NCI-H510A (cell line): Measurements from ENCODE around the gene RACK1.

ENCODE experiments used
- DNase-seq: peaks from one replicate; lab custom pipeline; 2025; lab: John Stamatoyannopoulos, UW

The RACK1 gene

DNA sequence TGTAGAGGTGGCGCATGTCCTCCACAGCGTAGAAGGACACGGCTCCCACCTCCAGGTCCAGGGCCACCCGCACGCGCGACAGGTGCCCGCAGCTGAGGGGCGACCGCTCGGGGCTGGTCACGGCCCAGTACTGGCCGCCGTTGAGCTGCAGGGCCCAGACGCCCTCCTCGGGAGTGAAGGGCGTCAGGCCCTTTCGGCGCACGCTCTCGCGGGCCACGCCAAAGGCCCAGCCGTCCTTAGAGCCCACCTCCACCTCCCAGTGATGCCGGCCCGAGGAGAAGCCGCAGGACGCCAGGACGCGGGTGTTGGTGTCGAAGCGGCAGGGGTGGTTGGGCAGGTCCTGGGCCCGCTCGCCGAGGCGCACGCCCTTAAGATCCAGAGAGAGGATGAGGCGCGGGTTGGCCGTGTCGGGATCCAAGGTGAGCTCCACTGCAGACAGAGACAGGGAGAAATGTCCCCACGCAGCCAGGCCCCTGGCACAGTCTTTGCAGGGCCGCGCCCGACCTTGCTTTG is 48.4 kb downstream of the RACK1 start:
- DNase-seq: no peak

GRCh38 chr5:181194489-181195248 is 49.0 kb downstream of the RACK1 start:
- DNase-seq: no peak

GRCh38 chr5:181193656-181194055 is 50.0 kb downstream of the RACK1 start:
- no peak for DNase-seq

DNA sequence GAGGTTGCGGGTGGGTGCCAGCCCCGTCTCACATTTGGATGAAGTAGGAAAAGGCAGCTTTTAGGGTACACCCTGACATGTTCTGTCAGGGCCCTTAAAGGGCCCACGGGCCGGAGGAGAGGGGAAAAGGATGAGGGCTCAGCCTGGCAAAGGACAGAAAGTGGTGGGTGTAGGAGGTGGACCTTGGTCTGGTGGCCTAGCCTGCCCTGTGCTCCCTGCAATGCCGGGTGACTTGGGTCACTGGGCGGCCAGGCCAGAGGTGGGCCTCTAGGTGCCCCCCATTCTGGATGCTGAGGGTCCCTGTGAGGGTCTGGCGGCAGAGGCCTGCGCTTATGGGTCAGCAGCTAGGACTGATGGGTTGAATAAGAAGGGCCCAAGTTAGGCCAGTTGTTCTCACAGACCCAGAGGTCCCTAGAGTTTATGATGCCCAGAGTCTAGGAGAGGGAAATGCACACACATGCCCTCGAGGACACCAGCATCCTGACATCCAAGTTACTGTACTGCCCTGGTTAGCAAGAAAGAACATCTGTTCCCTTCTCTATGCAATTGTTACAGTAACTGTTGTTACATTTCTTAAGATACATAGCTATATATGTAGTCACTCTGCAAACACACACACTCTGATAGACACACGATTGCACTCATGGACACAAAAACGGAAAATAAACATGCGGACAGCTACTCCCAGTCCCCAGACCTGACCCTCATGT is 51.2 kb downstream of the RACK1 start:
- DNase-seq: no peak

DNA sequence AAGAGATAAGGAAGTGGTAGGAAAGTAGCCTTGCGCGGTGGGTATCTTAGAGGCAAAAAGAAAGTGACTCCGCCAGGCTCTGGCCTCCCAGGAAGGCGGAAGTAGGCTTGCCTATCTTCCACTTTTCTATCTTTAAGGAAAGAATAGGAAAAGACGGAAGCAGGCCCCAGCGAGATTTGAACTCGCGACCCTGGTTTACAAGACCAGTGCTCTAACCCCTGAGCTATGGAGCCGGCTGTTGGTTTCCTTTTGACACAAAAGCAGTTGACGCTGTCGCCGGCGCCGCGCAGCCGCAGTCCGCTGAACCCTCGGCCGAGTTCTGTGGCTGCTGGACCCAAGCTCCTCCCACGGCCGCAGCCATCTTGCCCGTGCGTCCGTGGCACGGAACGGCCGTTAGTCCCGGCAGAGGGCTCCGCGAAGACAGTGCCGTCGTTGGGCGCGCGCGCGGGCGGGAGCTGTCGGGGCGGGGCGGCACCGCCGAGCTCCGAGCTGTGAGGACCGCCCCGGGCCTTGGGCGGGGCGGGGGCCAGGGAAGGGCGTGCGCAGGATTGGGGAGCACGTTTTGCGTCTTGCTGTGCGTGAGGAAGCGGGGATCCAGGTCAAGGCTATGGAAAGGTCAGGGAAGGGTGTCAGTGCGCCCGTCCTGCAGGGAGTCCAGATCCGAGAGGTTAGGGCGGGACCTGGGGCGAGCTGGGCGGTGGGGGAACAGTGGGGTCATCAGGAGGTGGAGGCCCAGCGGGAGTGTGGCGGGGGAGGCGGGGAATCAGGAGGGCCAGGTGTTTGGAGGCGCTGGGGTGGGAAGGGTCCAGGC is 52.0 kb downstream of the RACK1 start:
- DNase-seq: no peak

GRCh38 chr5:181190711-181191525 is 52.8 kb downstream of the RACK1 start:
- DNase-seq: no peak

GRCh38 chr5:181189962-181190710 is 53.6 kb downstream of the RACK1 start:
- no peak for DNase-seq

- no peak for DNase-seq
These were observed 54.2 kb downstream of the RACK1 start for GRCh38 chr5:181189363-181189961.

DNA sequence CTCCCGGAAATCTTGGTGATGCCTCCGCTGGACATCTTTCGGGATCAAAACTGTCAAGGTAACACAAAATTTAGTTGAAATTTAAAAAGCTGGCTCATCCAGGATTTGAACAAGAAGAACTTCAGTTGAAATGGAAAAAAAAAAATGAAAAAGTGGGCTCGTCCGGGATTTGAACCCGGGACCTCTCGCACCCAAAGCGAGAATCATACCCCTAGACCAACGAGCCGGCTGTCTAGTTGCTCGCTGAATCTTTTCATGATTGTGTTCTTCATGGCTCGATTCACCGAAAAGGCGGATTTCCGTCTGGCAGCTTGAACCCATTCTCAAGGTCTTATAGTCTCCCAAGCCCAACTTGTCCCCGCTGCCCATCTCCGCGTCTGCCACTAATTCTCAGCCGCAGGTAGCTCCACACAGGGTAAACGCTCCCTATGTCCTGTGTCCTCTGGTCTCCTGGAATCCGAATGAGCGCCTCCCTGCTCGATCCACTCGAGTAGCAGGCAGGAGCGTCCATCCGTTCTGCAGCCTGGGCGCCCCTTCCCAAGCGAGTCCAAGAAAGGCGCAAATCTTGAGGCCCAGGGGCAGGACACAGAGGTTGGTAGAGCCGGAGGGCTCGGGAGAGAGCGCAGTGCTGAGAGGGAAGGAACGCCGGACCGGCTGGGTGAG is 54.9 kb downstream of the RACK1 start:
- DNase-seq: no peak

DNA sequence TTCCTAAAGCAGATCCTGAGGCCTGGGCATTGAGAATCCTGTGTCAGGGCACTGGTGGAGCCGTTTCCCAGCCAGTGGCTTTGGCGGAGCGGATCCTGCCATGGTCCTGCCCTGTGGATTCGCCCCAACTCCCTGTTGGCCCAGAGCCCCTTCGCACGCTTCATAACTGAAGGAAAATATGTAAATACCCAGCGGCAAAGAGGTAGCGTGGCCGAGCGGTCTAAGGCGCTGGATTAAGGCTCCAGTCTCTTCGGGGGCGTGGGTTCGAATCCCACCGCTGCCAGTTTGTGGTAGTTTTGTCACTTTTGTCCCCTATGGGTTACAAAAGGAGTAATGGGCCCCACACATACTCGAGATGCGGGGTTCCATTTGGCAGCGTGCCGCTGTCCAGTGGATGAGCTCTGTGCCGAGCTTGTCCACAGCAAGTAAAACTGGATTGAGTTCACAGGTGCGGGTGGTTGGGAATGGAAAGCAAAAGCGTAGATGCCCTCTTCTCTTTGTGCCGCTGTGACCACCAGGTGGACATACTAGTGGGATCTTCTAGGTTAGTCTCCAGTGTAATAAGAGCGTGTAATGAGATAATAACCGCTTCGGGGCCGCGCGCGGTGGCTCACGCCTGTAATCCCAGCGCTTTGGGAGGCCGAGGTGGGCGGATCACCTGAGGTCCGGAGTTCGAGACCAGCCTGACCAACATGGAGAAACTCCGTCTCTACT is 56.0 kb downstream of the RACK1 start:
- DNase-seq: no peak

- DNase-seq: no peak
These were observed 56.7 kb downstream of the RACK1 start for GRCh38 chr5:181186986-181187499.
